GM20431 (cell line): ENCODE data around the gene APBB1.

Experiments
- in situ Hi-C: fragments of 300-500 bp; cut with MseI, MboI; formaldehyde crosslinking; loops from one replicate; pipeline ENCODE4 v1.15.0; 2020; ENCODE audit warnings: low sequenced_read_pairs; ENCODE audit not compliant: unreplicated experiment

The APBB1 gene

DNA sequence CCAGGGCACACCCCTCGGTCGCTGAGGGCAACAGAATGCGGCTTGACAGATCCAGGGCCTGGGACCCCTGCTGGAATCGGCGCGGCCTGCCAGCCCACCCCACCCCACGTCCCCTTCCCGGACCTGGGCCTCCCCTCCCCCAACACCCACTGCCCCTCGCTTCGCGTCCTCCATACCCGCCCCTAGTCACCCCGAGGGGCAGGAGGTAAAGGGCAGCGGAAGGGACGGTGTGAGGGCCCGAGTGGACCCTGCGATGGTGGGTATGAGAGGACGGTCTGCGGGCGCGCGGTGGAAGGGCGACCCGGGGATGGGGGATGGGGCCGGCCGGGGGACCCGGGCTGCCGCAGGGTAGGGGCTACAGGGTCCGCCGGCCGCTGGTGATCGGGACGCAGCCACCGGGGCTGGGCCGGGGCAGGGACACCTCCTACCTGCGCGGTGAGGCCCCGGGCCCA lies 311 bp downstream of the APBB1 start:
- in situ Hi-C loops: no loop called here

- in situ Hi-C loops: no loop called here
Measured at GRCh38 chr11:6417907-6418556, 862 bp downstream of the APBB1 start.

- in situ Hi-C loops: no loop called here
Measured at GRCh38 chr11:6415797-6416196, 3.1 kb downstream of the APBB1 start.

DNA sequence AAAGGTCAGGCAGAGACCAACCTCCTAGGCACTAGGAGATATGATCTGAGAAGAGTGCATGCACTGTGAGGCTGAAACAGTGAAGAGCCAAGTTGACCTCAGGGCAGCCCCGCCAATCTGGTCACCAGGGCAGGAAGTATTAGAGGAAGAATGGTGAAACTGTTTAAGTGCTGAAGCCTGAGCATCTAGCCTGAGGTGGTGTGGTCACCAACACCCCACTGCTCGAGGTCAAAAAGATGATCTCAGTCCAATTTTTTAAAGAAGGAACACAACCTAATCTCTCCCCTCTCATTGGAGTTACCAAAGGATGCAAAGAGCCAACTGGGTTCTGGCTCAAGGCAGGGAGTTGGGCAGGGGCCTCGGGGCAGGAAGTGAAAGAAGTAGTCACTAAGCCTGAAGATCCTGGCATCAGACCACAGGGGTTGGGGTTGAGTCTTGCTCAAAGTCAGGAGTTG lies 4.0 kb downstream of the APBB1 start:
- in situ Hi-C loops: no loop called here

GRCh38 chr11:6413791-6414201 lies 5.1 kb downstream of the APBB1 start:
- in situ Hi-C loops: no loop called here

DNA sequence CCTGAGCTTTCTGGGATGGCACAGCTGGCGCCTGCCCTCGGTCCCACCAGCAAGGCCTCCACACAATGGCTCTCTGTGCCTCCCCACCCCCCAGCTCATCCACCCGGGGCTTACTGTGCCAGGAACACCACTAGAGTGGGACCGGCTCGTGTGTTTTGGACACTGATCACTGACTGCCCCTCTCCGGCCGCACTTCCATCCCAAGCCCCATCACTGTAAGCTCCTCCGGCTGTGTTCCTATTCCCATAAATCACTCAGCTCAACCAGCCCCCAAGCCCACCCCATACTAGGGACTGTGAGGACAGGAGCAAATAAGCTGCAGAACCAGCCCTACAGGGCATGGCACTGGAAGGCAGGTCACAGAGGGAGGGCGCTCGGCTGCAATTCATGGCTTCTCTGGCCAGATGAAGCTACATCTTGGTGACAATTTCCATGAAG lies 7.3 kb downstream of the APBB1 start:
- in situ Hi-C loops: no loop called here

GRCh38 chr11:6410695-6411430 lies 8.0 kb downstream of the APBB1 start:
- in situ Hi-C loops: no loop called here

- in situ Hi-C loops: no loop called here
Measured at GRCh38 chr11:6406370-6406769, 12.5 kb downstream of the APBB1 start.

DNA sequence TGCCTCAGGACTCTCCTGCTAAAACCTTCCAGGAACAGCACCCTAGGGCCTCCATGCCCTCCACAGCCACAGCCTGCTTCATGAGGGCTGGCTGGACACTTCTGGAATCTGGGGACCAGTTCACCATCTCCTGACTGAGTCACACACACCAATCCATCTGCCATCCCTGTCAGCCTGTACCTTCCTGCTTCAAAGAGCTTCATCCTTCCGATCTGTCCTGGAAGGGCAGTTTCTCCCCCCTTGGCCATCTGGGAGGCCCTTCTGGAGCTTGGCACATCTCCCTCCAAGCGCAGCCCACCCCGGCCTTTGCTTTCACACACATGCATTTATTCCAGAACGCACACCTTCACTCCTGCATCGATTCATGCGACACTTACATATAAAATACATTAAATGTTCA lies 13.0 kb downstream of the APBB1 start:
- in situ Hi-C loops: no loop called here

DNA sequence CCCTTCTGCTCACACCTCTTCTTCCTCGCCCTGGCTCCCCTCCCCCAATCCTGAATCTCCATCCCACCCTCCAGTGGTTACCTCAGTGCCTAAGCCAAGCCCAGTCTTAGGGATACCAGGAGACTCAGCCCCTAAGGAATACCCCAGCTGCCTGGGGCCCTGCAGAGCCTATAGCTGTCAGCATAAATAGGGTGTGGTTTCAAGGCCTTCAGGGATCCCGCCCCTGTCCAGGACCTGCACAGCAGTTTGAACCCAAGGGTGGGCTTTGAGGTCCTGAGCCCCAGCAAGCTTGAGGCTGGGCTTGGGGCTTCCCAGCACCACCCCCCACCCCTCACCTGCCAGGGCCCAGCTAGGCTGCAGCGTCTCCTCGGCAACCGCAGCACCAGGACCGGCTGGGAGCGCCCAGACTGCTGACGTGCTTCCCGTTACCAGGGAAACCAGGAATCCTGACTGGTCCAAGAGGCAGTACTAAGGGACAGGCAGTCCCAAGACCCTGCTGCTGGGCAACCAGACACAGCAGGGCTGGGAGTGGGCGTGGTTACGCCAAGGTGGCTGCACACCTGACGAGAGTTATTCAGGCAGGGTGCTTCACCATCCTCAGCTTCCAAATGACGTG lies 13.7 kb downstream of the APBB1 start:
- in situ Hi-C loops: no loop called here

GRCh38 chr11:6404342-6405051 lies 14.4 kb downstream of the APBB1 start:
- in situ Hi-C loops: no loop called here

DNA sequence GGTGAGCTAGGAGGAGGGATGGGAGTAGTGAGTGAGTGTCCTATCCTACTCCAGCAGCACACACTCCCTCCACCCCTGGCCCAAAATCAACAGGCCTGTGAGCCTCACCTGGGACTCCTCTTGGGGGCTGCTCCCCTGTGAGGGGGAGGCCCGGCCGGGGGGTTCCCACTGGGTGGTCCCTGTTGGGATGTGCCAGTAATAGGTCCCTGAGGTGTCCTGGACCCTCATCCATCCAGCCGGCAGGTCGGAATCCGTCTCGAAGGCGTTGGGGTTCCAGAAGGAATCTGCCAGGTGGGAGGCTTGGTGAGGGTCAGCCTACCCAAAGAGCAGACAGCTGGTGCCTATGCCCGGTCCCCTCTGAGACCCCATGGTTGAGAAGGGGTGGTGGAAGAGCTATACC lies 15.4 kb downstream of the APBB1 start:
- in situ Hi-C loops: no loop called here

- in situ Hi-C loops: no loop called here
Measured at GRCh38 chr11:6402561-6402981, 16.3 kb downstream of the APBB1 start.

- in situ Hi-C loops: no loop called here
Measured at GRCh38 chr11:6402061-6402470, 16.8 kb downstream of the APBB1 start.

- in situ Hi-C loops: no loop called here
Measured at GRCh38 chr11:6401464-6401863, 17.4 kb downstream of the APBB1 start.

GRCh38 chr11:6400431-6401345 lies 18.2 kb downstream of the APBB1 start:
- in situ Hi-C loops: no loop called here

DNA sequence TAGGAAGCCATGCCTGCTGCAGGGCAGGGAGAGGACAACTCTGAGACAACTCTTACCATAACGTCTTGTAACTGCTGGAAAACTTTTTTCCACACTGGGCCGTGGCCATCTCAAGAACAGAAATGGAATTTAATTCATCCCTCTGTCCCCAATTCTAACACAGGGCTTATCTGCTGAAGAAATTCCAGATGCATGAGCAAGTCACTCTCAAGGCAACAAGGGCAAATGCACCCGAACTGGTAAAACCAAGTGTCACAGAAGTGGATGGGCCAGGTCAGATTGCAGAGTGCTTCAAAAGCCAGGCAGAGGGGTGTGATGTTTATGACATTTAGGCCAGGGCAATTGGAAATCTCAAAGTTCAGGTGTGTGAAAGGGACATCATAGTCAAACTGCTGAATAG lies 21.3 kb downstream of the APBB1 start:
- in situ Hi-C loops: no loop called here

- in situ Hi-C loops: no loop called here
Measured at GRCh38 chr11:6397156-6397555, 21.7 kb downstream of the APBB1 start.

- in situ Hi-C loops: no loop called here
Measured at GRCh38 chr11:6395470-6396060, 23.3 kb downstream of the APBB1 start.
